HEK293 (cell line): ENCODE results near the gene RABGGTA.

ENCODE experiments used
- CTCF ChIP-seq: fragments of 450-650 bp; formaldehyde crosslinking; IDR thresholded peaks from 2 replicates; pipeline ENCODE4 v1.5.1; 2016; ENCODE audit warnings: missing biosample characterization, missing genetic modification characterization
- KLF9 ChIP-seq: fragments of 450-650 bp; formaldehyde crosslinking; IDR thresholded peaks from 2 replicates; pipeline ENCODE4 v1.5.1; 2016; ENCODE audit warnings: missing biosample characterization, missing genetic modification characterization, low read depth
- RBAK ChIP-seq: fragments of 450-650 bp; formaldehyde crosslinking; IDR thresholded peaks from 2 replicates; pipeline ENCODE4 v1.5.1; 2016; ENCODE audit warnings: missing biosample characterization, missing genetic modification characterization
- ZBTB11 ChIP-seq: fragments of 450-650 bp; formaldehyde crosslinking; conservative IDR thresholded peaks from 2 replicates; pipeline ENCODE4 v1.5.1; 2016; ENCODE audit warnings: low read depth, missing biosample characterization, missing genetic modification characterization
- ZBTB26 ChIP-seq: fragments of 450-650 bp; formaldehyde crosslinking; optimal IDR thresholded peaks from 2 replicates; pipeline ENCODE3; 2016; ENCODE audit warnings: missing biosample characterization, mild to moderate bottlenecking, missing genetic modification characterization
- ZFP37 ChIP-seq: fragments of 450-650 bp; formaldehyde crosslinking; IDR thresholded peaks from 2 replicates; pipeline ENCODE4 v1.5.1; 2016; ENCODE audit warnings: missing biosample characterization, missing genetic modification characterization
- ZNF138 ChIP-seq: fragments of 450-650 bp; formaldehyde crosslinking; IDR thresholded peaks from 2 replicates; pipeline ENCODE4 v1.5.1; 2016; ENCODE audit warnings: missing biosample characterization, missing genetic modification characterization, borderline replicate concordance
- ZNF16 ChIP-seq: fragments of 450-650 bp; formaldehyde crosslinking; IDR thresholded peaks from 2 replicates; pipeline ENCODE4 v1.5.1; 2016; ENCODE audit warnings: low read depth, missing biosample characterization, missing genetic modification characterization
- ZNF18 ChIP-seq: fragments of 450-650 bp; formaldehyde crosslinking; IDR thresholded peaks from 2 replicates; pipeline ENCODE4 v1.5.1; 2016; ENCODE audit warnings: missing biosample characterization, missing genetic modification characterization
- ZNF202 ChIP-seq: fragments of 450-650 bp; formaldehyde crosslinking; IDR thresholded peaks from 2 replicates; pipeline ENCODE4 v1.5.1; 2016; ENCODE audit warnings: missing biosample characterization, missing genetic modification characterization, borderline replicate concordance
- ZNF221 ChIP-seq: fragments of 450-650 bp; formaldehyde crosslinking; IDR thresholded peaks from 2 replicates; pipeline ENCODE4 v1.5.1; 2017; ENCODE audit warnings: missing biosample characterization, missing genetic modification characterization, borderline replicate concordance
- ZNF610 ChIP-seq: fragments of 450-650 bp; formaldehyde crosslinking; IDR thresholded peaks from 2 replicates; pipeline ENCODE4 v1.5.1; 2016; ENCODE audit warnings: missing biosample characterization, missing genetic modification characterization, borderline replicate concordance
- ZNF76 ChIP-seq: fragments of 450-650 bp; formaldehyde crosslinking; IDR thresholded peaks from 2 replicates; pipeline ENCODE4; 2016; ENCODE audit warnings: low read depth, missing biosample characterization, missing genetic modification characterization, borderline replicate concordance

GRCh38 chr14:24263848-24264247 lies 7.5 kb downstream of the RABGGTA start:
- TF ChIP-seq CTCF (tag by site-specific recombination) (no peak), ZNF16 (tag by site-specific recombination) (no peak), ZFP37 (tag by site-specific recombination) (no peak), ZBTB26 (tag by site-specific recombination) (no peak), RBAK (tag by site-specific recombination) (no peak), ZNF610 (tag by site-specific recombination) (no peak), ZNF18 (tag by site-specific recombination) (no peak), ZBTB11 (no peak), ZNF221 (tag by site-specific recombination) (no peak), ZNF202 (tag by site-specific recombination) (no peak), ZNF76 (tag by site-specific recombination) (no peak), KLF9 (no peak), ZNF138 (tag by site-specific recombination) (no peak)
